Raji (cell line): Measurements from ENCODE around the gene FOXP1.

Experiments
- POLR2A ChIP-seq: IDR thresholded peaks from 2 replicates; pipeline ENCODE4 v1.6.1; 2011; ENCODE audit warnings: low read depth, low read length, control low read depth; ENCODE audit not compliant: insufficient read depth

The FOXP1 gene

GRCh38 chr3:71559578-71560162 is 23.9 kb downstream of the FOXP1 start:
- TF ChIP-seq POLR2A, result no peak

GRCh38 chr3:71559021-71559420 is 24.5 kb downstream of the FOXP1 start:
- no peak for TF ChIP-seq POLR2A

GRCh38 chr3:71554649-71555048 is 28.9 kb downstream of the FOXP1 start:
- TF ChIP-seq POLR2A, result no peak

GRCh38 chr3:71551311-71551919 is 32.1 kb downstream of the FOXP1 start:
- no peak for TF ChIP-seq POLR2A

GRCh38 chr3:71549951-71550350 is 33.6 kb downstream of the FOXP1 start:
- TF ChIP-seq POLR2A, result no peak

- TF ChIP-seq POLR2A, result no peak
Observed at GRCh38 chr3:71548705-71549384, 34.7 kb downstream of the FOXP1 start.

GRCh38 chr3:71547249-71548198 is 36.0 kb downstream of the FOXP1 start:
- TF ChIP-seq POLR2A, result no peak

- no peak for TF ChIP-seq POLR2A
Observed at GRCh38 chr3:71546821-71547220, 36.7 kb downstream of the FOXP1 start.

GRCh38 chr3:71545330-71545729 is 38.2 kb downstream of the FOXP1 start:
- no peak for TF ChIP-seq POLR2A

- TF ChIP-seq POLR2A, result no peak
Observed at GRCh38 chr3:71543371-71544016, 40.0 kb downstream of the FOXP1 start.

- TF ChIP-seq POLR2A, result no peak
Observed at GRCh38 chr3:71542521-71543370, 40.8 kb downstream of the FOXP1 start.

GRCh38 chr3:71541313-71541712 is 42.2 kb downstream of the FOXP1 start:
- no peak for TF ChIP-seq POLR2A

- no peak for TF ChIP-seq POLR2A
Observed at GRCh38 chr3:71537211-71537611, 46.3 kb downstream of the FOXP1 start.

- no peak for TF ChIP-seq POLR2A
Observed at GRCh38 chr3:71536376-71536965, 47.1 kb downstream of the FOXP1 start.
